Glutamatergic neuron (in vitro differentiated cells): ENCODE data around the gene ARGLU1. TPM values are rescaled to one million over a fixed set of nuclear protein-coding genes. Genes with fewer than 3 reads are reported as not detected.

ENCODE experiments used
- DNase-seq: peaks from one replicate; pipeline ENCODE4 v3.0.0; 2022
- H3K27ac Mint-ChIP-seq: one replicate; pipeline ENCODE4 v1.8.0; 2020; ENCODE audit warnings: mild to moderate bottlenecking, mixed read lengths, inconsistent platforms; ENCODE audit not compliant: unreplicated experiment
- H3K27me3 Mint-ChIP-seq: one replicate; pipeline ENCODE4 v1.8.0; 2020; ENCODE audit warnings: mild to moderate bottlenecking, moderate library complexity, mixed read lengths, inconsistent platforms; ENCODE audit not compliant: unreplicated experiment
- H3K36me3 Mint-ChIP-seq: one replicate; pipeline ENCODE4 v1.8.0; 2020; ENCODE audit warnings: mild to moderate bottlenecking, mixed read lengths, inconsistent platforms; ENCODE audit not compliant: unreplicated experiment
- H3K4me1 Mint-ChIP-seq: one replicate; pipeline ENCODE4 v1.8.0; 2020; ENCODE audit warnings: mild to moderate bottlenecking, low read depth, mixed read lengths, inconsistent platforms; ENCODE audit not compliant: unreplicated experiment
- H3K4me3 Mint-ChIP-seq: one replicate; pipeline ENCODE4 v1.8.0; 2020; ENCODE audit warnings: mild to moderate bottlenecking, mixed read lengths, inconsistent platforms; ENCODE audit not compliant: unreplicated experiment
- H3K9me3 Mint-ChIP-seq: one replicate; pipeline ENCODE4 v1.8.0; 2020; ENCODE audit warnings: mild to moderate bottlenecking, moderate library complexity, mixed read lengths, inconsistent platforms; ENCODE audit not compliant: unreplicated experiment
- total RNA-seq: library from RNA; stranded (reverse); fragmentation: NEBNext Ultra II Directional; extraction: Animal tissue kit (Norgen Biotek cat#: 25700); gene quantifications from one replicate; pipeline ENCODE4 v1.2.1, GENCODE V29; 2021; ENCODE audit not compliant: unreplicated experiment
- TF ChIP-seq, protein P1 (sequence below): fragments of 200-600 bp; sonication (generic); IDR thresholded peaks from one replicate; pipeline ENCODE4 v1.5.0; 2021; ENCODE audit not compliant: partially characterized antibody, unreplicated experiment

The ARGLU1 gene
- total RNA-seq, 1 donor from 2014 or later = 129 TPM

DNA sequence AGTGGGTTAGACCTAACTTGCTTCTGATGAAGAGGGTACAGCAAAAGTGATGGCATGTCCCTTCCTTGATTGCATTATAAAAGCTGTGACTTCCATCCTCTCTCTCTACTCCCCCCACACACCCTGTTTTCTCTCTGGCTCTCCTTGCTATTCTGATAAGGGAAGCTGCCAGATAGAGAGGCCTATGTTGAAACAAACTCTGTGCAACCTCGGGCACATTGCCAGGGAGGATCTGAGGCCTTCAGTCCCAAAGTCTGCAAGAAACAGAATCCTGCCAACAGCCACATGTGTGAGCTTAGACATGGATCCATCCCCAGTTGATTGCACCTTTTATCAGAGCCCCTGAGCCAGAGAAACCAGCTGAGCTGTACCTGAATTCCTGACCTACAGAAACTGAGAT, 44.8 kb upstream of the ARGLU1 start:
- H3K4me3 Mint-ChIP-seq = no peak overlapping the region
- no peak overlapping the region for H3K27ac Mint-ChIP-seq
- no peaks in the 10 kb centered on the region for H3K27me3 Mint-ChIP-seq
- H3K9me3 Mint-ChIP-seq = no peaks in the 10 kb centered on the region
- H3K36me3 Mint-ChIP-seq = no peaks in the 10 kb centered on the region
- DNase-seq = no peak
- TF ChIP-seq, protein P1, sequence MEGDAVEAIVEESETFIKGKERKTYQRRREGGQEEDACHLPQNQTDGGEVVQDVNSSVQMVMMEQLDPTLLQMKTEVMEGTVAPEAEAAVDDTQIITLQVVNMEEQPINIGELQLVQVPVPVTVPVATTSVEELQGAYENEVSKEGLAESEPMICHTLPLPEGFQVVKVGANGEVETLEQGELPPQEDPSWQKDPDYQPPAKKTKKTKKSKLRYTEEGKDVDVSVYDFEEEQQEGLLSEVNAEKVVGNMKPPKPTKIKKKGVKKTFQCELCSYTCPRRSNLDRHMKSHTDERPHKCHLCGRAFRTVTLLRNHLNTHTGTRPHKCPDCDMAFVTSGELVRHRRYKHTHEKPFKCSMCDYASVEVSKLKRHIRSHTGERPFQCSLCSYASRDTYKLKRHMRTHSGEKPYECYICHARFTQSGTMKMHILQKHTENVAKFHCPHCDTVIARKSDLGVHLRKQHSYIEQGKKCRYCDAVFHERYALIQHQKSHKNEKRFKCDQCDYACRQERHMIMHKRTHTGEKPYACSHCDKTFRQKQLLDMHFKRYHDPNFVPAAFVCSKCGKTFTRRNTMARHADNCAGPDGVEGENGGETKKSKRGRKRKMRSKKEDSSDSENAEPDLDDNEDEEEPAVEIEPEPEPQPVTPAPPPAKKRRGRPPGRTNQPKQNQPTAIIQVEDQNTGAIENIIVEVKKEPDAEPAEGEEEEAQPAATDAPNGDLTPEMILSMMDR = no peak
- no peaks in the 10 kb centered on the region for H3K4me1 Mint-ChIP-seq

DNA sequence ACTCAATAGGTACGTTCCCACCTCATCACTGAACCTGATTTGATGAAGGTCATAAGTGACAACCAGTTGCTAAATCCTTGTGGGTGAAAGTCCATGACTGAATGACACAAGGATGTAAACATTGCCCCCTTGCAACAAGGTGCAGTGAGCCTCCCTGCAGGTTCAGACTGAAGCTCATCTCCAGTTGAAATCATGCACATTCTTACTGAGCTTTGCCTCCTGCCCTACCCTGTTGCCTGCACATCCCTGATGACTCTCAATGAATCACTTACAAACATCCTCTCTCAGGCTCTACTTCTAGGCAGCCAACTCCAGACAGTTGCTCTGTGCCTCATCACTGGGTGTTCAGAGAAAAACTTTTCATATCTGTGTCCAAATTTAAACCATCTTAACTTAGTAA, 42.5 kb upstream of the ARGLU1 start:
- Mint-ChIP-seq H3K27me3 (peaks cover 2% of the 10 kb centered on the region), H3K9me3 (no peaks in the 10 kb centered on the region), H3K36me3 (no peaks in the 10 kb centered on the region), H3K4me3 (no peak overlapping the region), H3K4me1 (no peaks in the 10 kb centered on the region), H3K27ac (no peak overlapping the region)
- TF ChIP-seq, protein P1 = no peak
- no peak for DNase-seq

GRCh38 chr13:106609116-106609515, 41.2 kb upstream of the ARGLU1 start:
- Mint-ChIP-seq H3K4me3 (no peak overlapping the region), H3K27me3 (peaks cover 2% of the 10 kb centered on the region), H3K36me3 (no peaks in the 10 kb centered on the region), H3K9me3 (no peaks in the 10 kb centered on the region), H3K4me1 (no peaks in the 10 kb centered on the region), H3K27ac (no peak overlapping the region)
- TF ChIP-seq, protein P1 = no peak
- DNase-seq = no peak

DNA sequence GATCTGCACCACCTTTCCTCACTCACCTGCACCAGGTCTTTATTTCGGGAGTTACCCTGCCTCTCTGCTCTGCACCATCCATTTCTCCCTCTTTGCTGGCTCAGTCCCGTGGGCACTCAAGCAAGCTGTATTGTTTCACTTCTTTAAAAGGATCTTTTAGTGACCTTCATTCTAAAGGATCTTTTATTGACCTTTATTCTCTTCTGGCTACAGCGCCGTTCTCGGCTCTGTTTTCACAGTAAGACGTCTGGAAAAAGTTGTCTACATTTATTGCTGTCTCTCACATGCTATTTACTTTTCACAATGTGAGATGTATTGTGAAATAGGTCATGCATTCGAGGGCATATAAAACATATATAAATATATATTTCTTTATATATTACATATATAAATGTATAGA, 35.6 kb upstream of the ARGLU1 start:
- TF ChIP-seq, protein P1 = no peak

GRCh38 chr13:106602178-106602577, 34.2 kb upstream of the ARGLU1 start:
- no peak overlapping the region for H3K27ac Mint-ChIP-seq
- peak overlapping the region; percentile 28 for H3K4me3 Mint-ChIP-seq
- no peak for DNase-seq
- no peaks in the 10 kb centered on the region for H3K27me3 Mint-ChIP-seq
- H3K36me3 Mint-ChIP-seq = no peaks in the 10 kb centered on the region
- peaks cover 2% of the 10 kb centered on the region for H3K9me3 Mint-ChIP-seq
- no peaks in the 10 kb centered on the region for H3K4me1 Mint-ChIP-seq
- TF ChIP-seq, protein P1 = no peak

More for the DNA sequence above, 35.6 kb upstream of the ARGLU1 start:
- DNase-seq = no peak
- no peak overlapping the region for H3K4me3 Mint-ChIP-seq
- H3K27ac Mint-ChIP-seq = no peak overlapping the region
- no peaks in the 10 kb centered on the region for H3K4me1 Mint-ChIP-seq
- H3K27me3 Mint-ChIP-seq = peaks cover 2% of the 10 kb centered on the region
- peaks cover 2% of the 10 kb centered on the region for H3K9me3 Mint-ChIP-seq
- no peaks in the 10 kb centered on the region for H3K36me3 Mint-ChIP-seq
